T-helper 22 cell (primary cell): ENCODE data around the gene SLC22A3.
"Not testable (repeated sequence)": the region's sequence is repeated elsewhere in the genome, so short reads cannot be mapped to it uniquely, and the experiment has no call there.

Source experiments
- DNase-seq: peaks from one replicate; pipeline ENCODE4 v3.0.0-alpha.2; 2020; ENCODE audit warnings: low read depth

The SLC22A3 gene

DNA sequence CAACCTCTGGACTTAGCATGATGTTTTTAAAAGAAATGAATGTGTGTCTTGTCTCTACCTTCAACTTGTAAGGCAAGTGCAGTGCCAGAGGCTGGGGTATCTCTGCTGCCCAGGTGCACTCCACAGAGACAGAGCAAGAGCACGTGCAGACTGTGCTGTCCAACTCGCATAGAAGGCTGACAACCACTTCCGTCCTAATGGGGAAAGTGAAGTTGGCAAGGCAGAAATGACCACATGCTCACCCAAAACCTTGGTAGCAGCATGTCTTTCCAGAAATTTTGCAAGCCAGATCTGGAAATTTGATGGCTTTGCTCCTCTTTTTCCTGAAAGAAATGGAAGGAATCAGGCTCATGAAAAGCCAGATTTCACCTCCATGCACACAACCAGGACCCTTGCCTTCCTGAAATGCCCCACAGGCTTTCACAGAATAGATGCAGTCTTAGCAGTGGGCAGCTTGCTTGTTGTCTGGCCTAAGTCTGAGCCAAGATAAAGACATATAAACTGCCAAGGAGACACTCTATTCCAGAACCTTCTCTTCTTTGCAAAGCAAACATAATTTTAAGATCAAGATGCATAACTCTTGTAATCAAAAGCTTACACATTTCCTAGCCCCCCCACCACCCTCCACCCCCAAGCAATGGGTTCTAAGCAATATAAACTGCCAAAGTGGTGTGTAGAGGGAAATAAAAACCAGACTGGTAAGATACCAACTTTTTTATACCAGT is 26.8 kb downstream of the SLC22A3 start:
- DNase-seq: no peak

DNA sequence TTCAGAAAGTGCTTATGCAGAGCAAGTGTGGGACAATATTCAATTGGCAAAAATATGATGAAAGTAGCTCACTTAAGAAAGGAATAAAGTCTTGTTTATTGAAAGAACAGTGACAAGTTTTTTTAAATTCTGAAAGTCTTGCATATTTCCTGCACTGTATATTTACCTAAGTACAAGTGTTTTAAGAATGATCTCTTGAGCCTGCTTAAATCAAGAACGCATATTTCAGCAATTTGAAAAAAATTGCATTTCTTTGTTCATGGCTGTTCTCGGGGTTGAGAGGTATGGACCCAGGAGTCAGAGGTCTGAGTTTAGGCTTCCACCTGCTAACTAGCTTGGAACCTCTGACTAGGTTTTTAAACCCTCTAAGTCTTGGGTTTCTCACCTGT is 27.4 kb downstream of the SLC22A3 start:
- DNase-seq: no peak

DNA sequence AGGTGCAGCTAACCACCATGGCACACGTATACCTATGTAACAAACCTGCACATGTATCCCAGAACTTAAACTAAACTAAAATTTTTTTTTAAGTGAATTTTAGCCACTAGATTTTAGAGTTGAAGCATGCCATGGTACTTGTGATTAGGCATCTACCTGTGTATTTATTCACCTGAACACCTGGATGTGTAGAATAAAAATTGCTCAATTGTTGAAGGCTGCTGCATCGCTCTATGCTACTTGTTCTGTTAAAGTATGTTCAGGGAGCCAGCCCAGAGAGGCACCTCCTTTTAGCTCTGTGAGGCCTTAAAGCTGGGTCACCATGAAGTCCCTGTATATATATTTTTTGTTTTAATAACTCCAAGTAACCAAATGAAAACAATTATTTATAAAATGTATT is 28.3 kb downstream of the SLC22A3 start:
- DNase-seq: no peak

DNA sequence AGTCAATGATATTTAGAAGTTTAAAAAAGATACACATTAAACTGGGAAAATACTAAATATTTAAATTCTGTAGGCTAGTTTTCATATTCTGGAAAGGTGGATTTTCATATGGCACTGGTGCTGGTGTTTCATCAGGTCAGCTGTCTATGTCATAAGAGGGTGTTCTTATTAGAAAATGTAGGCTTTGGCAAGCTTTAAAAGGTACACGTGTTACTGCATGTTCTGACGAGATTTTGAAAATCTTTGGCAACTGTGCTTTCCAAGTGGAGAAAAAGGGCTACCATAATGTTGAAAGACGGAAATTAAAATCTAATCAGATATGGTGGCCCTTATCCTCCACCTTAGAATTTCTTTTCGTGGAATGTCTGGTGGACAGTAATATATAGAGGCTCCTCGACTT is 30.0 kb downstream of the SLC22A3 start:
- DNase-seq: no peak

DNA sequence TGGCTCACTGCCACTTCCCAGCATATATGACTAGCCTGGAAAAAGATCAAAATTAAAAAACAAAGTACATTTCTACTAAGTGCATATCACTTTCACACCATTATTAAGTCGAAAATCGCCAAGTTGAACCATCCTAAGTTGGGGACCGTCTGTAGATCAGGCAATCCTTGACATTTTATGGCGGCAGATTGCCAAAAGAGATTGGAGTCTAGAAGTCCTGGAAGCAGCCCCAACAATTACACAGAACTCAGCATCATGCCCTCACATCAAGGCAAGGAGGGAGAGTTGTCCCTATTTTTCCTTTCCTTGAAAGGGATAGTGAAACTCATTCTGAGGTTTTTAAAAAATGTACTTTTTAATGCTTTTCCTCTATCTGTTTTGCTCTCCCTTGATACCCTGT is 30.7 kb downstream of the SLC22A3 start:
- no peak for DNase-seq

DNA sequence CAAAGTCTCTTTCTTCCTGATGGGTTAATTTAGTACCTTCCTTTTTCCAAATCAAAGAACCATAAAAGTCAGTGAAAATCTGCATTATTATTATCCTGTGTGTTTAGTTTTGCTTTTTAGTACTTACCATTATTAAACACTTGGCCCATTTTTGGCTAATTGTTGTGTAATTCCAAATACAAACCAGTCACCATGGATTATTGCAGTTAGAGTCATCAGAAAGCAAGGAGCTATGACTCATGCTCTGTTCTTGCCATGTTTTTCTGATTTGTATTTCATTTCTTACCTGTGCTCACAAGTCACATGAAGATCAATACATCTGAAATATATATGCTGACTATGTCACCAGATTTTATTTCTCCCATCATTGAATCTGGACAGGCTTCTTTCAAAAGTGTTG is 31.3 kb downstream of the SLC22A3 start:
- DNase-seq: no peak

DNA sequence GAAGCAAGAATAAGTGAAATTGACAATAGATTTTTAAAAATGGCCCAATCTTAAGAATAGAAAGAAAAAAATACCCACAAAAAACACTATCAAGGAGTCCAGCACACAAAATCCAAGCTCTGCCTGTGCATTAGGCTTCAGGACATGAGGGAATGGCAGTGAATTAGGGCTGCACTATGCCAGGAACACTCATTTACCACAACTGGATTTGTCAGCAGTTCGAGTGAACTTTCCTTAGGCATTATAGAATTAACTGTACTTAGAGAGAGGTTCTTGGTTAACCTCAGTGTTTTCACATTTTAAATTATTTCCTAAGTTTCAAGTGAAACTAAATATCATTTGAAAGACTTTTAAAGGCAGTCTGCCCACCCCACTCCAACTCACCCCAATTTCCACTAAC is 34.8 kb downstream of the SLC22A3 start:
- DNase-seq: no peak

DNA sequence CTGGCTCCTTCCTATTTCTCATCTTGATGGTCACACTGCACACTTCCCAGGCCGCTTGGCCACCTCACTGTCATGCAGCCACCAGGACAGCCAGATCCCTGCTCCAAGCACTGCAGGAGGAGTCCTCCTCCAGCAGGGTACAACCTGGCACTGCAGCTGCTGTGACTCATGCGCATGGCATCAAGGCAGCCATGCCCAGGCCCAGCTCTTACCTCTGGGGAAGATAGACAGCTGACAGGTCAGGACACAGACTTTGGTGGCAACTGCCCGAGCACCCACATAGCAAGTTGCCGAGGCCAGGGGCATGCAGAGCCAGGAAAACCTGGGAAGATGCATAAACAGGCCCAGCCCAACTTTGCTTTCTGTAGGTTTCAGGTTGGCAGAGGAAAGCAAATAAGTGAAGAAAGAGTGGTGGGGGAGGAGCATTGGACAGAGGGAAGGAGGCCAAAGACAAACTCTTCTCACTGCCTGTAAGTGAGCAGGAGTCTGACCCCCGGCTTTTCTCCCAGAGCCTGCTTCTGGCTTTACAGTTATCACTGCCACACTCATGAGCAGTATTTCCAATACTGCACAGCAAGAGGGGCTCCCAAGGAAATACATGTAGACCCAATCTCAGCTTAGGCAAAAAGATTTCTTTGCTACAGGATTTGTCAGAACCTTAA is 38.8 kb downstream of the SLC22A3 start:
- no peak for DNase-seq

DNA sequence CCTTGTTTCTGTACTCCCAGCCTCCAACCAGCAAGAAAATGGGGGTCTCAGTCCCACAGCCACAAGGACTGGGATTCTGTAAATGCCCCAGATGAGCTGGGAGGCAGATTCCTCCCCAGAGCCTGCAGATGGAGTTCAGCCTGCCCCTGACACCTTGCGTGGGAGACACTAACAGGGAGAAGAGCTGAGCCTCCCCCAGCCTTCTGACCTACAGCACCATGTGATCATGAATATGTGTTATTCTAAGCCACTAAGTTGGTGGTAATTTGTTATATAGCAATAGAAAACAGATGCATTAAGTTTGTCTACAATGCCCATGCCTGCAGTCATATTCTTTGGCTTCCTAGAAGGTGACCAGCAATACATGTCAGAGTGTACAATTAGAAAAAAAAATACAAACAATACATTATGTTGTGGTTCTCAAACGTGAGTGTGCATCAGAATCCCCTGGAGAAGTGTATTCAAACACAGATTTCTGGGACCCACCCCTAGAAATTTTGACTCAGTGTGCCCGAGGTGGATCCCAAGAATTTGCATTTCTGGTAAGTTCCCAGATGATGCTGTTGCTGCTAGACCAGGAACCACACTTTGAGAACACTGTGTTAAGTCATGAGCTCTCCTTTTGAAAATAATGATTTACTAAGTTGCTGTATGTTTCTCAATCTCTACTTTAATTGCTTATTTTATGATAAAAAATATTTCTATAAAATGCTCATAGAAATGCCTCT is 39.9 kb downstream of the SLC22A3 start:
- no peak for DNase-seq

DNA sequence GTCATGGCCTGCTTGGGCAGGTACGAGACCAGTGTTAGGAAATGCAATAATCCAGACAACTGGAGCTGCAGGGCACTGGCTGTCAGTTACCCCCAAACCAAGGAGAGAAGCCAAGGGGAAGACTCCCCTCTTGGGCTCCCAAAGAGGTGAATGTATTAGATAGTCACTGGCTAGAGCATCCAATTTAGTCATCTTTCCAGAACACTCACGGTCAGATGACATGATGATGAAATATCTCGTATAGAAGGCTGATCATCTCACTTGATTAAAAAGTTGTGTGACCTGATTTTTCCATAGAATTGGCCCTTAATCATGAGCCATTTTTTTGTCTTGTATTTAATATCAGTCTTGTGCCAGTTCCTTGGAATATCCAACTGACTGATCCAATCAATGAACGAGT is 40.7 kb downstream of the SLC22A3 start:
- no peak for DNase-seq

DNA sequence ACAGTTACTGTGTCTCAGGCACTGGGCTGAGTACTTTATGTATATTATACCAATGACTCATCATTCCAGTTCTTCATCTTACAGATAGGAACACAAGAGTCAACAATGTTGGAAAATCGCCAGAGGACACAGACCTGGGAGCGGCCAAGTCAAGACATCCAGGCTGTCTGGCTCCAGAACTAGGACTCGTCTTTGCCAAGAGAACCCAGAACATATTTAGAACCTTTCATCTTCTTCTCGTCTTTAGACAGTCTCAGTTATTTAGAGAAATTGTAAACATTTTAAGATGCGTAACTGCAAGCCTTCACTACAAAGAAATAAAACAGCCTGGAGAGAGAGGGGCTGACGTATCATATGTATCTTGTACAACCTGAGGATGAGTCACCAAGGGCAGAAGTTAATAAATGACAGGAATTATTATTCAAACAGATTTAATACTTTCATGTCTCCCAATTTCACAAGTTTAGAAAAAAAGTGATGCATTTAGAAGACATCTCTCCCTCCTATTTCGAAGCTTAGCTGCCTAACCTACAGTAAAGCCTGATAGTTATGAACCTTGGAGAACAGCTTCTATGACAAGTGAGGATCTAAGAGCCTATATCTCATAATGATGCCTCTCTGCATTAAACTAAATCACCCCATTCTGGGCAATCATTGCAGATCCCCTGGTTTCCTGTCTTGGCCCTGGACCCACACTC is 43.4 kb downstream of the SLC22A3 start:
- DNase-seq: no peak

DNA sequence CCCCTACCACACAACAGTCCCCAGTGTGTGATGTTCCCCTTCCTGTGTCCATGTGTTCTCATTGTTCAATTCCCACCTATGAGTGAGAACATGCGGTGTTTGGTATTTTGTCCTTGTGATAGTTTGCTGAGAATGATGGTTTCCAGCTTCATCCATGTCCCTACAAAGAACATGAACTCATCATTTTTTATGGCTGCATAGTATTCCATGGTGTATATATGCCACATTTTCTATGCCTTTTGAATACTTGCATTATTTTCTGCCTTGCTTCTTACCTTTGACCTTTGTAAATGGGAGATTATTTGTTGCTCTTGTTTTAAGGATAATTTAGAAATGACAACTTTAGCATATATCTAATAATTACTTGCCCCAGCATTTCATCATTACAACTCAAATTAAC is 45.3 kb downstream of the SLC22A3 start:
- DNase-seq: not testable (repeated sequence)

DNA sequence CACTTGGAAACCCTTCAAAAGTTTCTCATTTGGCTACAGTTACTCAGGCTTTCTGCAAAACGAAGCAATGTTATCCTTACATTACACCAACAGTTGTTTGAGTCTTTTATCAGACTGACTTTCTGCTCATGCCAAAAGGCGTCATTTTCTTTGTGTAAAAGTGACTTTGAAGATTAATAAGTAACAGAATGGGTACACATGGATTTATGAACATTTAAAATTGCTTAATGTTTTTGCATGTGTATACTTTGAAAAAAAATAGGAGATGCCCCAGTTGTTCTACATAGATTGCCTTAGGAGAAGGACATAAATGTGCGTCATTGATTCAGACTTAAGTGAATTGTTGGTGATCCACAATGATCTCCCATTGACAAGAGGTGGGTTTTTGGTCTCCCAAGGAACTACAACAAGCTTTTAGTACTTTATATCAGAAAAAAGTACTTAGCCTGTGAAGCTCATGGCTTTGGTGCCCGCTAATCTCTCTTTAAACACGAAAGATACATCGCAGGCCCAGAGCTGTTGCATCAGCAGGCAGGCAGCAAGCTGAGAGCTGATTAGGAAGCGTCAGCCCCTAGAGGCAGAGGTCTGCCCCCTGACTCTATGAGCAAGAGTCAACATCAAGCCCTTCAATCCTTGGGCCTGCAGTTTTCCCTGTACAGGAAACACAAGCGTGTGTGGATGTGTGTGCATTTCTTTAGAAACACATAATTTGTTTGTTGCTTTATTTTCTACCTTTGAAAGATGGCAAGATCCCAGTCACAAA is 45.9 kb downstream of the SLC22A3 start:
- no peak for DNase-seq

DNA sequence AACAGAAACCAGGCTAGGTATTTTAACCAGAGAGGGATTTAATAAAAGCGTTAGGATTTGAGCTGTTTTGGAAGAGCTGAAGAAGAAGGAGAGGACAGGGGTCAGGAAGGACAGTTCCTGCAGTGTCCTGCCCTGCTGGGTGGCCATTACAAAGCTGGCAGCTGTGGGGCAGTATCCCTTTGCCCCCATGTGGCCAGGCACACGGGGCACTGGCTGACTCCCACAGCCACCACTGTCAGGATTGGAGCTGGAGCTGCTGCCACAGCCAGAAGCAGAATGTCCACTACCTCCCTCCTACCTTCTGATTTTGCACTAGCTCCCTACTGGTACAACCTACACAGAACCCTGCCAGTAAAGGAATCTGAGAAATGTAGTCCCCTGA is 46.5 kb downstream of the SLC22A3 start:
- DNase-seq: no peak

DNA sequence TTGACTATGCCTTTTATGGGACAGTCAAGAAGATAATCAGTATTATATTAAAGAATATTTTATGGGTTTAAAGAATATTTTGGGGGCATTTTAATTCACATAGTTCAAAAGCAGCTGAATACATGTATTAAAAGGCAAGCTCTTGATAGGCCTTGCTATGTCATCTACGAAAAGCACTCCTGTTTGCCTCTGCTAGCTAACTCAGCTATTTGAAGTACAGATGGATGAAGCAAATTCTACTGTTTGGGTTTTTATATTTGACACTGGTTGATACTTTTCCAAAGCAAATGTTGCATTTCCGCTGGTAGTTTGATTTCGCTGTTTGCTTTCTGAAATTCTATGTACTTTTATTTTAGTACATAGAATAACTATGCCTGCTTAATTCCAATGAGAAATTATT is 47.0 kb downstream of the SLC22A3 start:
- DNase-seq: no peak

DNA sequence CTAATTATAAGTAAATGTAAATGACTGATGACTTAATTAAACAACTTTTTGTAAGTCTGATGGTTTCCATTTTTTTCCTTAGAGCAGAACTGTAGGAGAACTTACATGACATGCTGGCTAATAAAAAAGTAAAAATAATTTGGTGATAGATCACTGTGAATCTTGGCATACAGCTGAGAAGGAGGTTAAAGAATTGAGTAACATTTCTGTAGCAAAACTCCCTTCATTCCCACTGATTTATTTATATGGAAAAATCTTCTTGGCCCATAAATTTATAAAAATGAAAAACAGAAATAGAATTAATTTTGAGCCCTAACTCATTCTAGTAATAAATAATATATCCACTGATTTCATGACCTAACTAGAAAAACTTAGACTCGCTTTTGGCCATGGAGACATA is 48.1 kb downstream of the SLC22A3 start:
- no peak for DNase-seq

DNA sequence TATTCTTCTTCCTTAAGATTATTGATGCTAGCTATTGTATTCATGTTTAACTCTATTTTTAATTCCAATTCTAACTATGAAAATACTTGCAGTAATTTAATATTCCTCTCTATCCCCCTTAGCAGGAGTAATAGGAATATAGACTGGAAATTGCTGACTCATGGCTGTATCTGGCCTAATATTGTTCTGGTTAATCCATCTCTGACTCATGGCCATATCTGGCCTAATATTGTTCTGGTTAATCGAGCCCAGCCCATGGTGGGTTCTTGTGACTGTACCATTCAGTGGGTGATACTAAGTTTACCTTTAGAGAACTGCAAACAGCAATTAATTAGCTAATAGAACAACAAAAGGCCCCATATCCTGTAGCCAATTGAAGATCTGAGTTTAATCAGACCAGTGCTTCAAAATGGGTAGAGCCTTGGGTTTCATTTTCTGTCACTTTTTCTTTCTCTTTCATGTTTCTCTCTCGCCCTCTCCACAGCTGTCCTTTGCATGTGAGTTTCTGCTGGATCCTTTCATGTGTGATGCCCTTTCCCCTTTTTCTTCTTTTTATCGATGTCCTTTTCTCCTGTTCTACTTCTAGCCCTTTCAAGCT is 50.6 kb downstream of the SLC22A3 start:
- DNase-seq: no peak

DNA sequence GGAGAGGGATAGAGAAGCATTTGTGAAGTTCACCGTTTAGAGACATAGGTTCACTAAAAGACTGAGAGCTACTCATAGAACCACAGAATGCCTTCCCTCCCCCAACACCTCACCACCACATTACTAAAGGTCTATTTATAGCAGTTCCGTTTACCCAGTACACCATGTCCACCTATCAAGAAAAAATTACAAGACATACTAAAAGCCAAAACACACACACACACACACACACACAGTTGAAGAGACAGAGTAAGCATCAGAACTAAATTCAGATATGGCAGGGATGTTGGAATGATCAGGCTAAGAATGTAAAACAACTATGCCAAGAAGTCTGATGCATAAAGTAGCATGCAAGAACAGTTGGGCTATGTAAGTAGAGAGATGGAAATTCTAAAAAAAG is 52.3 kb downstream of the SLC22A3 start:
- DNase-seq: no peak

DNA sequence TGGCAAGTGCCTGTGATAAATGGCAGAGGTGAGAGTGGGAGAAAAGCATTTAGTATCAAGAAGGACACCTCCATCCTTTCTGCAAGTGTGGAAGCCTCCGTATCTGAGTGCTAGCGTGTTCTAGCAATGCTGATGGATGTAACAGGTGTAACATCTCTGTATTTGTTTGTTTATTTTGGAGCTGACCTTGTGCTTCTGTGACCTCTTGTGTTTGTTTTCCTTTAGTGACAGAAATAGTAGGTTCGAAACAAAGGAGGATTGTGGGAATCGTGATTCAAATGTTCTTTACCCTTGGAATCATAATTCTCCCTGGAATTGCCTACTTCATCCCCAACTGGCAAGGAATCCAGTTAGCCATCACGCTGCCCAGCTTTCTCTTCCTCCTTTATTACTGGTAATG is 60.4 kb downstream of the SLC22A3 start:
- no peak for DNase-seq

DNA sequence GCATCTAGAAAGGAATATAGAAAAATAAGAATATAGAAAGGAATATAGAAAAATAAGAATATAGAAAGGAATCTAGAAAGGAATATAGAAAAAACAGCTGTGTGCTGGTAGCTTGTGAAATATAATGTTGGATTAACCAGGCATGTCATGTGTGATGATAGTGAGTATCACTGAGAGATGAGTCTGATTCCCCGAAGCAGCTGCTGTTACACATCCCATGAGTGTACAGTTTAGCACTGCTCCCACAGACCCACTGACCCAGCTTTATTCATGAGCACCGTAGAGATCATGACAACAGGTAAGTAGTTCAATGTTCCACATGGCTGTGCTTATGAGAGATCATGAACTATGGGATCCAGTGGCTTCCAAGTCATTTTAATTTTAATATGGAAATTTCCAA is 64.8 kb downstream of the SLC22A3 start:
- no peak for DNase-seq

DNA sequence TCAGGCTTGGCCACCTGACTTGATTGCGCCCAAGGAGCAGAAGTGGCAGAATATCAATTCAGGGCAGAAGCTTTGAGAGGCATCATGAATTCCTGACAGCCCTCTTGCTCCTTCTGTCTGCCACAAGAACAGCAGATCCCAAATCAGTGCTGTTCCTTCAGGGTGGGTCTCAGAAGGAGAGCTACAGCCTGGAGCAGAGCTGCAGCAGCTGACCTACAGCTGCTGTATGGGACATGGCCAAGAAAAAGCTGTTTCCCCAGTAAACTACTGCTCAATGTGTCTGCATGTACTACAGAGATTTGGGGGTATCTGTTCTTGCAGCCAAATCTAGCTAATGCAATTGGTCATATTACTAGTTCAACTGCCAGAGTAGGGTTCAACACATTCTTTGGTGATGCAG is 69.0 kb downstream of the SLC22A3 start:
- DNase-seq: no peak

DNA sequence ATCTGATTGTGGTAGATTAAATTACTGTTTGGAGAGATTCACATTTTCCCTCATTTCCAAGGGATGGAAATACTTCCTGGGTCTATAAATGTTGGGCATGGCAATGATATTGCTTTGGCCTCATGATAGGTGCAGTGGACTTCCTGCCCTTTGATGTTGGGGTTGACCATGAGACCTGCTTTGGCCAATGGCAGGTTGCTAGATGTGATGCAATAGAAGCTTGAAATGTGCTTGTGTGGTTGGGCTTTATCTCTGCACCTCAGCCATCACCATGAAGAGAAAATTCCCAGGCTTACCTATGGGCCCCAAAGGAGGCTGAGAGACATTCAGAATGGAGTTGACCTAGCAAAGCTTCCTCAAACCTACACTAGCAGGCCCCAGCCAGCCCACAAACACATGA is 69.4 kb downstream of the SLC22A3 start:
- DNase-seq: no peak
